Activated effector memory CD4-positive, alpha-beta T cell treated with Interleukin-2 at 50 U/mL for 16 hours (primary cell): ENCODE data around the gene SLC22A23.

Source experiments
- DNase-seq: peaks from one replicate; pipeline ENCODE4 v3.0.0-alpha.2; 2020

Gene SLC22A23

DNA sequence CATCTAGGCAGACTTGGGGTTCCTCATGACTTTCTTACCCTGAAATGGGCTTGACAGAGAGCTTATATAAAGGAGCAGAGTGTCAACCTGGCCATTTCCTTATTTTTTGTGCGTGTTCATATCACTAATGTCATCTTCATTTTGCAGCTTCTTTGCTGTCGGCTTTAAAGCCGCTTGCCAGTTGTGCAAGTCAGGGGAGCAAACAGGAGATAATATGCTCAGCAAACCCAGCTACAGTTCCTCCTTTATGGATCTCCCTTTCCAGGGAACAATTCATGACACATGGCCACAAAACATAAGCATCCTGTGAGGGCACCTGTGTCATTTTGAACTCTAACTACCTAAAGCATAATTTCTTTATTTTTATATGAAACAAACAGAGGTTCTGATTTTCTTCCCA, 222.9 kb downstream of the SLC22A23 start:
- no peak for DNase-seq

DNA sequence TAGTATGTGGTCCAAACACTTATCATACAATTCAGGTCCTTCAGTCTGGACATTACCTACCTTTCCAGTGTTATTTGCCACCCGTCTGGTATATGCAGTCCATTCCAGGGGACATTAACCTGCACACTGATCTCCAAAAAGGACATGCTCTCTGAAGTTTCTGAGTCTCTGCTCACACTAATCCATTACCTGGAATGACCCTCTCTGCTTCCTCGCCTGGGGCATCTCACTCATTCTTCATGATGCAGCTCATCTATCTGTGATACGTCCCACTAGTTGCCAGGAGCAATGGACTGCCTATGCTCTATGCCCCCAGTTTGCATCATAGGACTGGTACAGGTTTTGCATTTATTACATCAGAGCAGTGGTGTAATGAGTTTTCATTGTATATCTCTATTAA, 223.5 kb downstream of the SLC22A23 start:
- no peak for DNase-seq

DNA sequence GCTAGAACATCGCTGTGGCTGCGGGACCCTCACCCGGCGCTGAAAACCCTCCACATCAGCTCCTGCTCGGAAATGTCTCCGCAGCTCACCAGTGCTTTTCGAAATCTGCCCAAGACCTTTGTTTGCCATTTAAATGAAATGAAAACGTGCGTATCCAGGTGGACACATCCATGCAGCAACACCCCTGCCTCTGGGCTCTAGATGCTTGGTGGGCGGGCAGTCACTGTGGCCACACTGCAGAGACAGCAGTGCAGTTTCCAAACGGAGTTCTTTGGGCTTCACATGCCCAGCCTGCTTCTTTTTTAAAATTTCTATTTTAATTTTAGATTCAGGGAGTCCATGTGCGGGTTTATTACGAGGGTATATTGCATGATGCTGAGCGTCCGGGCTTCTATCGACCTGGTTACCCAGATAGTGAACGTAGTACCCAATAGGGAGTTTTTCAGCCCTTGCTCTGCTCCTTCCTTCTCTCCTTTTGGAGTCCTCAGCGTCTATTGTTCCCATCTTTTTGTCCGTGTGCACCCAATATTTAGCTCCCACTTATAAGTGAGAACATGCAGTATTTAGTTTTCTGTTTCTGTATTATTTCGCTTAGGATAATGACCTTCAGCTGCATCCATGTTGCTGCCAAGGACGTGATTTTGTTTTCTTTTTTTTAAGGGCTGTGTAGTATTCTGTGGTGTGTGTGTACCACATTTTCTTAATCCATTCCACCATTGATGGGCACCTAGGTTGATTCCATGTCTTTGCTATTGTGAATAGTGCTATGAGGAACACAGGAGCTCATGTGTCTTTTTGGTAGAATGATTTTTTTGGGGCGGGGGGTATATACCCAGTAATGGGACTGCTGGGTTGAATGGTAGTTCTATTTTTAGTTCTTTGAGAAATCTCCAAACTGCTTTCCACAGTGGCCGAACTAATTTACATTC, 224.6 kb downstream of the SLC22A23 start:
- no peak for DNase-seq

DNA sequence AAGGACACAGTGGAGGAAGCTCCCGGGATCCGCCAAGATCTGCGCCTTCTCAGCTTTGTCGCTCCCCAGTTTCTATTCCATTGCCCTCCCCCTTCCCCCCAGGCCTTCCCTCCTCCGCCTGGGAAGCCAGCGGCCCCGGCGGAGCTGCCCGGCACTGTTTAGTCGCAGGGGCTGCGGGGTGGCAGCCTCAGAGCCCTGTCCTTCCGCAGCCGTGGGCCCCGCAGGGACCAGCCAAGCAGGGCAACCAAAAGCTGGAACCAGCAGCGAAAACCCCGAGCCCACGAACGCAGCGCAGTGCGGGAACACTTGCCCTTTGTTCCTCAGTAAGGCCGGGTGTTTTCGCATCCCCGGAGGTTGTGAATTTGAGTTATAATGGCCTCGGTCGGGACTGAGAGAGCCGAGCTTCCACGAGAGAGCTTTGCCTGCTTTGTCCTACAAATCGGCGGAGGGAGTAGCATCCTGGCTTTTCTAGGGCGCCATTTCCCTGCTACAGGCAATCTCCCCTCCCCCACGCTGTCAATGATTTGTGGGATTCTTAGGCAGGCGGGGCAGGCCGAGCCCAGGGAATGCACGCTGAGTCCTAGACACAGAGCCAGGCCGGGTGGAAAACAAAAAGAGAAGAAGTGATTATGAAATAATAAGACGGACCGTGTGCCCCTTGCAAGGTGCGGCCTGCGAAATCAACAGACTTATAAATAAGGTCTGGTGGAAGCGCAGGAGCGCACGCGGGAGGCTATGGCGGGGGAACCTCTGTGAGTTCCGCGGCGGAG, 225.4 kb downstream of the SLC22A23 start:
- DNase-seq, result no peak

DNA sequence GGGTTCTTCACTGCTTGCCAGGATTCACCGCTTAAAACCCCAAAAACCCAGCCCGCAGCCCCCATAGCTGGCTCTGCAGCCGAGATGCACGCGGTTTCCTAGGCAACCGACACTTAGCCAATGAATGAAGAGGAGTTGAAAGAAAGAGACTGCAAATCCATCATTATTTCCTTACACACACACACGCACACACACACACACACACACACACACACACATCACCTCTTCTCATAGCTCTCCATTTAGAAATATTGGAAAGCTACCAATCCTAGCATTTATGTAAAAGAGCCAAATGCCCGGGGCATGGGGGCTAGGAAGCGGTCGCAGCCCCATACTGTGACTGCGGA, 226.0 kb downstream of the SLC22A23 start:
- DNase-seq, result no peak

DNA sequence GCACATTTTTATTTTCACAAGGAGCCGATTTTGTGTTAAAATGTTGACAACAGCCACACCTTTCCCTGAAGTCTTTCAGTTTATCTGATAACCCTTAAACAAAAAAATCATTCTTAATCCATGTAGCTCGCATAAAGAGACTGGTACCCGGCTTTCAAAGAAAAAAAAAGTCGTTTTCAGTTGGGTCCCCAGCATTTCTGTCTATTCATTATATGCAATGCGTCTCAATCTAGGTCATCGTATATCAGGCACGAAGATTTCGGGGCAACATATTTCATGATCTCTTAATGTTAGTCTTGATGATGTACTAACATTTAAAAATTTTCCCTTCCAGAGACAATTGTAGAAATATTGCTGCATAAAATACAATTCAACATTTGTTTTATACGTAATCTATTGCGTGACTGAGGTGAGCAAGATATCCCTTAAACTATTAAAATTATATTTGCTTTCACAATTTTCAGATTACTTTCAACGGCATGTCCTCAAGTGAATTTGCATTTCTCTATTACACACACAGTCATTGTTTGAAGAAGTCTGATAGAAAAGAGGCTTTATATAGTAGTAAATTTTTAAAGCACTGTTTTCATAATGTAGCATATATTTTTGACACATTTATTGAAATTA, 226.5 kb downstream of the SLC22A23 start:
- DNase-seq, result no peak

DNA sequence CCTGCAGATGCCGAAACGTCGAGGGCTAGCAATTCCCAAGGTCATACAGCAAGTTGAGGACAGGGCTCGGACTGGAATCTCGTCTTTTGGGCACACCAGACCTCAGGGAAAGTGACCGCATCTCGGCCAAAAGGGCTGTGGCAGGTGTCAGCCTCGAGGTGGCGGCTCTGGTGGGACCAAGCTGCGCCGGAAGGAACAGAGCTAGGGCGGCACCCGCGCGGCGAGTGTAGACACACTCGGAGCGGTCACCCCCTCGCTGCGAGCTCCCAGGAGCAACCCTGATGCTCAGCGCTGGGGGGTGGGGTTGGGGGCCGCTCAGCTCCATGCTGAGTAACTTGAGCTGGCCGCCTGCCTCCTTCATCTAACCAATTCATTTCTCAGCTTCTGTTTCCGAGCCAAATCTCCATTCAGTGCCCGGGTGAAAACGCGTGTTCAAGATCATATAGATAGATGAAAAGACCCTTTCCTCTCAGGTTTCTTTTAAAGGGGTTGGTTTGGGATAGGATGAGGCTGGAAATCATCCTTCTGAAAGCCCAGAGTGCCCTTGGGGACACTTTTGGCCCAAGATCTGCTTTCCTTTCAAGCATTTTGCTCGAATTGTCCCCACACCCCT, 227.2 kb downstream of the SLC22A23 start:
- no peak for DNase-seq

DNA sequence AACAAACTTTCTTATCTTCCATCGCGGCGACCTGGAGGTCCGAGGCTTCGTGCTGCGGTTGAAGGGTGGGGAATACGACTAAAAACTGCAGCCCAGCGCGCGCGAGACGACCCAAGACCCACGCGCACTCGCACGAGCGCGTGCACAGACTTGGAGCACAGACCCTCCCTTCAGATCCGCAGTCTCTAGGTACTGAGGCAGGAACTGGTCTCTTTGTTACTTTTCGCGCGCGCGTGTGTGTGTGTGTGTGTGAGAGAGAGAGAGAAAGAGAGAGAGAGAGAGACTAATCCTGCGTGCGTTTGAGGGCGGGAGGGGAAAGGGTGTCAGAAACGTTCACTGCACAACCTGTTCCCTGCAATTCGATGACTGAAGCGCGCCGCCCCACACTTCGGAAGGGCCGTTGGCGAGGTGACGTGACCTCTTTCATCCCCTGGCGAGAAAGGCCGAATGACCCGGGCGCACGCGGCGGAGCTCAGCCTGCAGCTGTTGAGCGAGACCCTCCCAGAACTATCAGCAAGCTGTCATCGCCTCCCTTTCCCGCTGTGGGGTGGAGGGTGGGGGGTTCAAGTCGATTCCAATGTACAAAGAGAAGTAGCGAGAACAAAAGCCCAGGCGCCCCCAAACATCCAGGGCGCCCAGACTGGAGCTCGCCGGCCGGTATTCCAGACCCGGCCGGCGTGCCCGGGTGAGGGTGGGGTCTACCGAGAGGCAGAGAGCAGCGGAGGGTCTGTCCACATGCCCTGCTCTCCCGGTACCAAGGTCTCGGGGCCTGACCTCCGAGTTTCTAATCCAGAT, 227.9 kb downstream of the SLC22A23 start:
- no peak for DNase-seq

DNA sequence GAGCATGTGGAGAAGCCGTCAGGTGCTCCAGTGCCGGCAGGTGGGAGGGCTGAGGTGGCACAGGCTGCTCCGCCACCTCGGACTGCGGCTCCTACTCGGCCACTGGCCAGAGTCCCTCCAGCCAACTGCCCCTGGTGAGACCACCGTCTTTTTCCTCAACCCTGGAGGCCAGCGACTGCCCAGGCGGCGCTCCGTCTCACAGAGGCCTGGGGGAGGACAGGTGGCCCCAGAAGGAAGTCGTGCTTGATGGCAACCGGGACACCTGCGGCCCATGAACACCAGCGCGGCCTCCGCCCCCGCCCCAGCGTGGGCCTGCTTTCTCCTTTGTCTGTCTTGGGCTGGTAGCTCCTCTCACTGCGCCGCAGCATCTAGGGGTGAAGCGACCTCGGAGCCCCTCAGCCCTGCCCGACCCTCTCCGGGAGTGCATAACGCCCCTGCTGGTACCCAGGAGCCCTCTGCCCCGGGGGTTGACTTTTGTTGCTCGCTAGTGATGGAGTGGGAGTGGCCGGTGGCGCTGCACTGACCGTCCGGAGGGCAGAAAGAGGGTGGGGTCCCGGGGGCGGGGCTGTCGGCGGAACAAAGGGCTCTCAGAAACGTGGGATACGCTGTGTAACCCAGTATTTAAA, 228.7 kb downstream of the SLC22A23 start:
- no peak for DNase-seq

DNA sequence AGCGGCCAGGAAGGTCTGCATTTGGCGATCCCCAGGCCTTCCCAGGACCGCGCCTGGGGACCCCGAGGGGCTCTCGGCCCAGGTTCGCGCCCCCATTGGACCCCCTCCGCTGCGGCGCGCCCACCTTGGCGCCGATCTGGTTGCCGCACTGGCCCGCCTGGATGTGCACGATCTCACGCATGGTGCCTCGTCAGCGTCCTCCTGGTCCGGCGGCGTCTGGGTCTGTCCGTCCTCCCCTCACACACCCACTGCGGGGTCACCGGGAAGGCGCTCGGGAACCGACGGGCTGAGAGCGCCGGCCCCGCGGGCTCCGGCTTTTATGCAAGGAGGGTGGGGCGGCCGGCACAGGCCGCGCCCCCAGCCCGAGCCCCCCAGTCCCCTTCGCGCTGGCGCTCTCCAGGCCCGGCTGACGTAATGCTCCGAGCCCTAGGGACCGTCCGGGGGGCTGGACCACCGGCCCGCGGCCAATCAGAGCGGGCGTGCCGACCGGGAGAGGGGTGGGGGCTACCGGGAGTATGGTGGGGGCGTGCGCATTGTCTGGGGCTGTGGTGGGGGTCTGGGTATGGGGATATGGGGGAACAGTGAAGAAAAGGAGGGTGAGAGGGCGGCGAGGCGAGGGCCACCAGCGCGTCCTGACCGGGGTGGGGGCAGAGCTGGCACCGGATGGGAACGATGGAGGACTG, 229.3 kb downstream of the SLC22A23 start, which contains the start of gene TUBB2B:
Gene TUBB2B, minus strand, starts transcription at position 291 of the 683 bp plus-strand sequence. Its CDS starts 110 bp downstream, at position 181.
- no peak for DNase-seq

DNA sequence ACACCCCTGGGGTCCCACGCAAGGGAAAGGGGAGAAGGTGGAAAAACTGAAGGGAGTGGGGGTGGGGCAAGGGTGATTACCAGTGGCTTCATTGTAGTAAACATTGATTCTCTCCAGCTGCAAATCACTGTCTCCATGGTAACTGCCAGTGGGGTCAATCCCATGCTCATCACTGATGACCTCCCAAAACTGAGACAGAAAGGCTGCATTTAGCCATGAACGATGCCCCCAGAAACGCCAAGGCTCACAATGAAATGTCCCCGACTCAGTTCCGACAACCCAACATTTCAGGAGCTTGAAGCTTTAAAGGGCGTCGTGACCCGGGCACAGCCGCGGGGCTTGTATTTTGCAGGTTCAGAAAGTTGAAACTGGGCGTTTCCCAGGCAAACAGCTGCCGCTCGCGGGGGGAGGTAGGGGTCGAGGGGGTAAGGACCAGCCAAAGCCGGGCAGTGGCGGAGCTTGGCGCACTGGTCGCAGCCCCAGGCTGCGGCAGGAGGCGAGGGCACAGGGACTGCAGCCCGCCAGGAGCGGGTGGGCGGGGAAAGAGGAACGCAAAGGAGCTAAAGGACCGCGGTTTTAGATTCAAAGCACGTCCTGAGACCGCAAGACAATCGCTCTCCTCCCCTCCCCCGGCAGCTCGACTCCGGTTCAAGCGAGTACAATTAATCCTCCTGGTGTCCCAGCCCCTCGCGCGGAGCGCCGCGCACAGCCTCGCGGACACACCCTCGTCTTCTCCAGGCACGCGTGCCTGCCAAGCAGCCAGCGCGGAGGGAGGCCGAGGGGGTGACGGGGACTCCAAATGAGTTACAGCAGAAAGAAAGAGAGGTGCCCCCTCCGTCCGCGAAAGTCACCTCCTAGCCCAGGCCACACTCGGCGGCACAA, 230.1 kb downstream of the SLC22A23 start:
- no peak for DNase-seq

DNA sequence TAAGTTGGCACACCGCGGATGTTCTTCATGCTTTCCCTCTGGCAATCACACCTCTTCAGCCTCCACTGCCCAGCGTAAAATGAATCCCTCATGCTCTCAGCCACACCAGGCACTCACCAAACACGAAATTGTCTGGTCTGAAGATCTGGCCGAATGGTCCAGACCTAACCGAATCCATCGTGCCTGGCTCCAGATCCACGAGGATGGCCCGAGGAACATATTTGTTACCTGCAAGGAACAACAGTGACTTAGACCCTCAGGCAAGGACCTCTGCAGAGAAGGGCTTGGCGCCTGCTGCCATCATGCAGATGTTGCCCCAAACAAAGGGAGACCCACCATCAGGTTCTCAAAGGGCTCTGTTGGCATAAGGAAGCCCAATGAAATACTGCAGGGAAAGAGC, 230.8 kb downstream of the SLC22A23 start:
- no peak for DNase-seq

DNA sequence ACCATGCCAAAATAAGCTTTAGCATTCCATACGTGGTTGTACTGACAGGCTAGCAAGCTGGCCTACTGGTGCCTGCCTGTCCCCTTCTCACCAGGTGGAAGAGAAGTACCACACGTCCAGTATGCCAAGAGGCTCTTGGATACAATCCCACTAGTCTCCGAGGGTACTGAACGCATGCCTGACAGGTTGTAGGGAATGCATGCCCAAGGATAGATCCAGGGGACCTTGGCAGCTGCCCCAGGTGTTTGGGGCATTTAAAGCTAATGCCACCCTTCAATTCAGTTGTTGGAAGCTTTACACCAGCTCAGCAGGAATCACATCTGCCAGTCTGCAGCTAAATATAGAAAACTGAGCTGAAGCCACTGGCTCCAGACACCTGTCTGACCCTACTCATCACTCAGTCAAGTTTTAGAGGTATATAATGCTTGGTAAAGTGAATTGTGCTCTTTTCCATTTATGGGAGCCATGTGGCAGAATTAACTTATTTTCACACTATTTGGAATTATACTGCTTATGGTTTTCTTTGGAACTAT, 234.3 kb downstream of the SLC22A23 start:
- DNase-seq, result no peak

DNA sequence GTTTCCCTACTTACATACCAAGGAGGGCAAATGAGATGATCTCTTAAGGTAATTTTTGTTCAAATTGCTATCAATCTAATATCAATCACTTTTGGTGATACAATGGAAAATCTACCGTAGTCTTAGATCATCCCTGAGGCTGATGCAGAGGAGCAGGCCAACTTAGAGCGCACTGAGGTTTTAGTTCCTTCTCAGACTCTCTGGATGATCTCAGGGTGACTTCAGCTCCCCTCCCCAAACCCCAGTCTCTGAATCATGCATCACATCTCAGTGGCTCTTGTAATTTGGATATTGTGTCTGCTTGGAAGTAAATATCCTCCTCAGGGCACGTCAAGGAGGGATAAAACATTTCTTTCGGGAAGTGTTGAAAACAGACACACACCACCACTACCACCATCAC, 235.3 kb downstream of the SLC22A23 start:
- DNase-seq, result no peak

DNA sequence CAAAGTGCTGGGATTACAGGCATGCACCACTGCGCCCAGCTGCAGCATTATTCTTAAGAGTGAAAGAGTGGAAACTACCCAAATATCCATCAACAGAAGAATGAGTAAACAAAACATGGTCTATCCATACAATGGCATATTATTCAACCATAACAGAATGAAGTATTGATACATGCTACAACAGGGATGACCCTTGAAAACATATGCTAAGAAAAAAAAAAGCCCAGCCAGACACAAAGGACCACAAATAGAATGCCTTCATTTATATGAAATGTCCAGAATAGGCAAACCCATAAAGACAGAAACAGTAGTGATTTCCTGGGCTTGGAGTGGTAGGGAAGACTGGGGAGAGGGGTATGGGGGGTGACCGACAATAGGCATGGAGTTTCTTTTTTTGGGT, 236.5 kb downstream of the SLC22A23 start:
- DNase-seq, result no peak
